Measurements from ENCODE around the gene HIKESHI. TPM values are rescaled to one million over a fixed set of nuclear protein-coding genes. Genes with fewer than 3 reads are reported as not detected.
"Not testable (repeated sequence)": the region's sequence is repeated elsewhere in the genome, so short reads cannot be mapped to it uniquely, and the experiment has no call there.

HIKESHI gene
- total and polyA plus RNA-seq, 7 donors: 16.8 to 71.3 (median 59.8) TPM

DNA sequence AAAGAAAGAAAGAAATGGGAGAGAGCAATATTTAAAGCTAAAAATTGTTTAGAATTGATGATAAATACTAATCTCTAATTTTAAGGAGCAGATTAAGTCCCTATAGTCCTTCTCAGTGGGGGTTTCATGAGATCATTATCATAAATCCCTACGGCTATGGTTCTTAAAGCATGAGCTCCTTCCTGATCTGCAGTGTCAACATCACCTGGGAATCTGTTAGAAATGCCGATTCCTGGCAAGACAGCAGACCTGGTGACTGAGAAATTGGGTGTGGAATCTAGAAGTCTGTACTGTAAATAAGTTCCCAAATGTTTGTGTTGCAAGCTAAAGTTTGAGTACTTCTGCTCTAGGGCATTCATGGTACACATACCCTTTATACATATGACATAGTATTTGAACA lies 12.6 kb downstream of the HIKESHI start:
- 94% methylated on average over 2 of the region's 2 CpGs for WGBS, 2 donors
- Histone ChIP-seq H3K4me1 (no peaks in the 10 kb centered on the region), H3K4me3 (no peak overlapping the region), H3K27me3 (no peaks in the 10 kb centered on the region), H3K27ac (no peak overlapping the region), H3K9me3 (no peaks in the 10 kb centered on the region), H3K36me3 (peaks cover 0 to 13% (median 9%) of the 10 kb centered on the region in 4 donors)
- TF ChIP-seq, protein P1, sequence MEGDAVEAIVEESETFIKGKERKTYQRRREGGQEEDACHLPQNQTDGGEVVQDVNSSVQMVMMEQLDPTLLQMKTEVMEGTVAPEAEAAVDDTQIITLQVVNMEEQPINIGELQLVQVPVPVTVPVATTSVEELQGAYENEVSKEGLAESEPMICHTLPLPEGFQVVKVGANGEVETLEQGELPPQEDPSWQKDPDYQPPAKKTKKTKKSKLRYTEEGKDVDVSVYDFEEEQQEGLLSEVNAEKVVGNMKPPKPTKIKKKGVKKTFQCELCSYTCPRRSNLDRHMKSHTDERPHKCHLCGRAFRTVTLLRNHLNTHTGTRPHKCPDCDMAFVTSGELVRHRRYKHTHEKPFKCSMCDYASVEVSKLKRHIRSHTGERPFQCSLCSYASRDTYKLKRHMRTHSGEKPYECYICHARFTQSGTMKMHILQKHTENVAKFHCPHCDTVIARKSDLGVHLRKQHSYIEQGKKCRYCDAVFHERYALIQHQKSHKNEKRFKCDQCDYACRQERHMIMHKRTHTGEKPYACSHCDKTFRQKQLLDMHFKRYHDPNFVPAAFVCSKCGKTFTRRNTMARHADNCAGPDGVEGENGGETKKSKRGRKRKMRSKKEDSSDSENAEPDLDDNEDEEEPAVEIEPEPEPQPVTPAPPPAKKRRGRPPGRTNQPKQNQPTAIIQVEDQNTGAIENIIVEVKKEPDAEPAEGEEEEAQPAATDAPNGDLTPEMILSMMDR (IDR thresholded peaks at IDR 0.05): no peak
- no peak for TF ChIP-seq EP300 (IDR thresholded peaks at IDR 0.05)
- TF ChIP-seq POLR2A (IDR thresholded peaks at IDR 0.05): no peak
- no peak for TF ChIP-seq POLR2AphosphoS5 (IDR thresholded peaks at IDR 0.05)
- no peak for DNase-seq
- intact Hi-C loops (cut with DNase I): no loop called here

DNA sequence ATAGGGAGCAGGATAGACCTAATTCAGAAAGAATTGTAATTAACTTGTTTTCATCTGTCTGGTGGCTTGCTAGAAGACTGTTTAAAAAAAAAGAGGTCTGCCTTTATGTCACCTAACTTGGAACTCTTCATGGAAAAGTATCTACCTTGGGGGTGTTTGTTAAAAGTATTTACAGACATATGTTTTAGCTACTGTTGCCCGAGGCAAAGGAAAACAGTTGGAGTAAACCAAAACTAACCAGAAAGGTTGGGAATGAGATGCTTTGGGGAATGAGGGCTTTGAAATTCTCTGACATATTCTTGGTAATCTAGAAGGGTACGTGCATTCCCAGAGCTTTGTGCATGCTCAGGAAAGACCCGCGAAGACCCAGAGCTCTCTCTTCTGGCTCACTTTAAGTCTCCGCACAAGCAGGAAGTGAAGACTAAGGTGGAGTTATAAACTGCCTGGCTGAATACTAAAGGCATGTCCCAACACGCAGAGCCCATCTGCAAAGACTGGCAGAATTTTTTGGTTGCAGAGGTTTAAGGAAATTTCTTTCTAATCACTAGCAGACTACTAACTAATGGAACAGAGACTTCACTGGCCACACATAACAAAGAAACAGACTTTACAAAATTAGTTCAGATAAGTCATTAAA lies 33.2 kb downstream of the HIKESHI start:
- Histone ChIP-seq H3K27me3 (no peaks in the 10 kb centered on the region), H3K4me1 (peaks cover 0 to 1% (median under 1%) of the 10 kb centered on the region in 4 donors), H3K9me3 (no peaks in the 10 kb centered on the region), H3K36me3 (peaks cover 7 to 34% (median 11%) of the 10 kb centered on the region in 4 donors), H3K4me3 (no peak overlapping the region), H3K27ac (no peak overlapping the region)
- no peak for TF ChIP-seq POLR2A (IDR thresholded peaks at IDR 0.05)
- no peak for TF ChIP-seq EP300 (IDR thresholded peaks at IDR 0.05)
- TF ChIP-seq POLR2AphosphoS5 (IDR thresholded peaks at IDR 0.05): no peak
- intact Hi-C loops (cut with DNase I): no loop called here
- WGBS, 2 donors: 98% methylated on average over 6 of the region's 6 CpGs
- no peak for DNase-seq

DNA sequence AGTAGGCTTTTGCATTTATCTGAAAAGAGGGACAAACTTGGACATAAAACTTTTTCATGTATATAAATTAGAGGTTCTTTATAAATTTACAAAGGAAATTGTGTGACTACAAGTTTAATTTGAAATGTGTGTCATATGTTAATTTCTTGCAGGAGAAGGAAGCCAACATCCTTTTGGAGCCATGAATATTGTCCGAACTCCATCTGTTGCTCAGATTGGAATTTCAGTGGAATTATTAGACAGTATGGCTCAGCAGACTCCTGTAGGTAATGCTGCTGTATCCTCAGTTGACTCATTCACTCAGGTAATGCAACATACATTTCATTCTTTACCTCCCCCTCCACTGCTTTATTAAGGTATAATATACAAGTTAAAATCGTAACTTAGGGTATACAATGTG lies 35.2 kb downstream of the HIKESHI start:
- Histone ChIP-seq H3K4me3 (no peak overlapping the region), H3K9me3 (no peaks in the 10 kb centered on the region), H3K36me3 (peaks cover 7 to 34% (median 11%) of the 10 kb centered on the region in 4 donors), H3K27me3 (no peaks in the 10 kb centered on the region), H3K4me1 (no peaks in the 10 kb centered on the region), H3K27ac (no peak overlapping the region)
- intact Hi-C loops (cut with DNase I): no loop called here
- no peak for DNase-seq
- TF ChIP-seq, protein P1 (IDR thresholded peaks at IDR 0.05): no peak
- no peak for TF ChIP-seq POLR2AphosphoS5 (IDR thresholded peaks at IDR 0.05)
- no peak for TF ChIP-seq POLR2A (IDR thresholded peaks at IDR 0.05)
- no peak for TF ChIP-seq EP300 (IDR thresholded peaks at IDR 0.05)
- 93 to 95% methylated on average over 2 of the region's 2 CpGs for WGBS, 2 donors

DNA sequence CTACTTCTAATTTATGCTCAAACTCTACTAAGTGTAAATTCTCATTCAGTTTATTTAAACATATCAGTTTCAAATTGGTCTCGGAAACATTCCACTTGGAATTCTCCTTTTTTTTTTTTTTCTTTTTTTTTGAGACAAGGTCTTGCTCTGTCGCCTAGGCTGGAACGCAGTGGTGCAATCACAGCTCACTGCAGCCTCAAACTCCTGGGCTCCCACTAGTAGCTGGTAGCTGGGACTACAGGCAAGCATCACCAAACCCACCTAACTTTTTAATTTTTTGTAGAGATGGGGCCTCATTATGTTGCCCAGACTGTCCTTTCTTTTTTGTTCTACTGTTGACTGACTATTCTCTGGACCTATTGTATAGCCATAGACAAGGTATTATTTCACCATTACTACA lies 39.3 kb downstream of the HIKESHI start:
- no peak overlapping the region for H3K4me3 ChIP-seq
- TF ChIP-seq POLR2A (IDR thresholded peaks at IDR 0.05) (no peak), POLR2AphosphoS5 (IDR thresholded peaks at IDR 0.05) (no peak), EP300 (IDR thresholded peaks at IDR 0.05) (no peak)
- 95% methylated on average over 3 of the region's 3 CpGs for WGBS, 2 donors
- no peak for DNase-seq
- no peaks in the 10 kb centered on the region for H3K4me1 ChIP-seq
- intact Hi-C loops (cut with DNase I): no loop called here
- H3K27me3 ChIP-seq: no peaks in the 10 kb centered on the region
- H3K36me3 ChIP-seq: peaks cover 0 to 49% (median 11%) of the 10 kb centered on the region in 4 donors
- H3K9me3 ChIP-seq: no peaks in the 10 kb centered on the region
- no peak overlapping the region for H3K27ac ChIP-seq

DNA sequence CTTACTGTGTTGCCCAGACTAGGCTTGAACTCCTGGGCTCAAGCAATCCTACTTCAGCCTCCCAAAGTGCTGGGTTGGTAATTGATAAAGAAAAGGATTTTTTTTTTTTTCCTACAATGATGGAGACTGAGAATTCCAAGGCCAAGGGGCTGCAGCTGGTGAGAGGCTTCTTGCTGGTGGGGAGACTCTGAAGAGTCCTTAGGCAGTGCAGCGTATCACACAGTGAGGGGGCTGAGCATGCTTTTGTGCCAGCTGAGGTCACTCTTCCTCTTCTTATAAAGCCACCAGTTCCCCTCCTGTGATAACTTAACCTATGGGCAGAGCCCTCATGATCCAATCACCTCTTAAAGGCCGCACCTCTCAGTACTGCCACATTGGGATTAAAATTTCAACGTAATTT lies 44.5 kb downstream of the HIKESHI start:
- Histone ChIP-seq H3K4me1 (no peaks in the 10 kb centered on the region), H3K36me3 (peaks cover 0 to 21% (median 0%) of the 10 kb centered on the region in 4 donors), H3K4me3 (no peak overlapping the region), H3K9me3 (no peaks in the 10 kb centered on the region), H3K27me3 (no peaks in the 10 kb centered on the region), H3K27ac (no peak overlapping the region)
- TF ChIP-seq POLR2AphosphoS5 (IDR thresholded peaks at IDR 0.05) (no peak), EP300 (IDR thresholded peaks at IDR 0.05) (no peak), POLR2A (IDR thresholded peaks at IDR 0.05) (no peak)
- TF ChIP-seq, protein P1 (IDR thresholded peaks at IDR 0.05): no peak
- intact Hi-C loops (cut with DNase I): no loop called here
- WGBS, 2 donors: 96 to 97% methylated on average over 3 of the region's 3 CpGs
- DNase-seq: no peak

DNA sequence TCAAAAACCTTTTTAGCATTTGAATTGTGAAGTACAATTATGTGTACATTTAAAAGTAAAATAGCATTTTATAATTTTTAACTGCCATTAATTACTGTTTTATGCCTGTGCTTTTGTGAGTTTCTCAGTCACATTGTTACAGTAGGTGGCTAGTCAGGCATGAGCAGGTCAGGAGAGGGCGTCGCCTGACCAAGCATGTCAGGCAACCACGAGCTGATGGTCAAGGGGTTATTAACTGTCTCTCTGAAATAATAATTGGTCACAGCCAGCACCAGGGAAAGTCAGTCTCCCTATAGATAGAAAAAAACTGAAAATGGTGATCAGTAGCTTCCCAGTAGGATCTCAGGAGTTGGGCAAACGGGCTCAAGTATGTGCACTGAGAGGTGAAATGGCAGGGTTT lies 53.2 kb downstream of the HIKESHI start:
- WGBS, 2 donors: 75 to 82% methylated on average over 4 of the region's 4 CpGs
- H3K36me3 ChIP-seq: no peaks in the 10 kb centered on the region
- H3K27me3 ChIP-seq: no peaks in the 10 kb centered on the region
- TF ChIP-seq, protein P1 (IDR thresholded peaks at IDR 0.05): no peak
- TF ChIP-seq EP300 (IDR thresholded peaks at IDR 0.05): no peak
- intact Hi-C loops (cut with DNase I): no loop called here
- H3K4me3 ChIP-seq: no peak overlapping the region
- no peaks in the 10 kb centered on the region for H3K4me1 ChIP-seq
- no peaks in the 10 kb centered on the region for H3K9me3 ChIP-seq
- DNase-seq: no peak
- H3K27ac ChIP-seq: no peak overlapping the region

DNA sequence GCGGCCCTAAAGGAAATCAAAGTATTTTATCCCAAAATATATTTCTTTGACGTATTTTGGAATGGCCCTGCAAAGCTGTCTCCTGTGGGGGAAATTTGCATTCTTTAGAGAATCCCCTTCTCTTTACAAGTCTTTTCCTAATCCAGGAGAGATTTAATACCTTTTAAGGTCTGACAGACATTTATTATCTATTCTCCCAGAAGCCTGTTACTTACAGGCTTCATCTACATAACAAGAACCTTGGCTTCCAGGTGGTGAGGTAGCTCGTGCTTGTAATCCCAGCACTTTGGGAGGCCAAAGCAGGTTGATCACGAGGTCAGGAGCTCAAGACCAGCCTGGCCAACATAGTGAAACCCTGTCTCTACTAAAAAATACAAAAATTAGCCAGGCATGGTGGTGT lies 55.4 kb downstream of the HIKESHI start:
- H3K27ac ChIP-seq; H3K36me3 ChIP-seq; intact Hi-C loops (cut with DNase I); H3K4me1 ChIP-seq; H3K27me3 ChIP-seq; H3K4me3 ChIP-seq; H3K9me3 ChIP-seq; DNase-seq: not testable (repeated sequence)
- WGBS, 2 donors: 85 to 86% methylated on average over 4 of the region's 4 CpGs
